UCSD-AML1 (cell line): ENCODE measurements around the gene FNDC3B.

Experiments
- DNase-seq: peaks from one replicate; lab custom pipeline; 2025; ENCODE audit not compliant: unreplicated experiment; lab: John Stamatoyannopoulos, UW

The FNDC3B gene

DNA sequence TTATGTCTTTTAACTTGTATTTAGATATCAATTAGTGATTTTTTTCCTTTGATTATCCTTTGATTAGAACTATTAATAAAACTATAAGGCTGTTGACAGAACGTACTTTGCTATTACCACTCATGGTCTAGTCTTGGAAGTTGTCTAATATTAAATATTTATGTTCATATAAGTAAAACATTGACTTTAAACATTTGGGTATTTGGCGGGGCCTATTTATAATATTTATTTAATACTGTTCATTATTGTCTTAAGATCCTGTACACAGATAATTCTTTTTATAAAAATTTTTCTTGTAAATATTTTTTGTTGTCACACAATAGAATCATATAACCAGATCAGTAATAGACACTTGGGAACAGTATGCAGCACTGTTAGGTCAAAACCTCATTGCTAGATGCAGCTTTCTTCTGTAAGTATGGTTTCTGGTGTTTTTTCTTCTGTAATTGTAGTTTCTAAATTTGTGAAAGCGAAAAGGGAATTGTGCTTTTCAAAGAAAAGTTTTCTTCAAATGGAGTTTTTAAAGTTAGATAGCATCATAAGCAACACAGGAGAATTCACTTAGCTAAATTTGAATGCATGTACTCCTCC is 93.4 kb downstream of the FNDC3B start:
- no peak for DNase-seq

DNA sequence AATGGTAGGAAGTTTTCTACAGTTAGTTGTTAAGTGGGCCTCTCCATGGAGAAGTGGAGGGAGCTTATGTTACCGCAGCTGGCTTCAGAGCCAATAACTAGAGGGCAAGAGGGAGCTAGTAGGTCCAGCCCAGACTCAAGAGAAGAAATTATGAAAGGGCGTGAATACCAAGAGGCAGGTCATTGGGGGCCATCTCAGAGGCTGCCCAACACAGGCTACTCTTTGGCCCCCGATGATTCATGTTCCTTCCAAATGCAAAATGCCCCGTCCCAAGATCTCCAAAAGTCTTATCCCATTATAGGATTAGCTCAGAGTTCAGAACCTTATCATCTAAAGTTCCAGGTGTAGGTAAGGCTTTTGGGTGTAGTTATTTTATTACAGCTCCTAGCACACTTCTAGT is 94.5 kb downstream of the FNDC3B start:
- DNase-seq, result no peak

DNA sequence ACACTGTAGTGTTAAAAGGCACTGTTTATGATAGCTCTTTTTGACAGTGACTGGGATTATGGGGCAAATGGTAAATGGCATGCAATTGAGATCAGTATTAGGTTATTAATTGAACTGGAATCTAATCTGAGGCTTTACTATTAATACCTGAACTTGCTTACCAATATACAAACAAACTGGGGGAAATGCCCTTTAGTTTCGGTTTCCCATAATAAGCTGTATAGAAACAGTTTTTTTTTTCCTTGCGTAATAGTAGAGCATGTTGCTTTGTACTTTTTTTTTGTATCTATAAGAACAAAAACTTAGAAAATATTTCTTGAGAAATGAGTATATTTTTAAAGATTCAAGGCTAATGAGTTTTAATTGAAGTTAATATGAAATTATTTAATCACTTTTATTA is 95.0 kb downstream of the FNDC3B start:
- DNase-seq, result no peak

DNA sequence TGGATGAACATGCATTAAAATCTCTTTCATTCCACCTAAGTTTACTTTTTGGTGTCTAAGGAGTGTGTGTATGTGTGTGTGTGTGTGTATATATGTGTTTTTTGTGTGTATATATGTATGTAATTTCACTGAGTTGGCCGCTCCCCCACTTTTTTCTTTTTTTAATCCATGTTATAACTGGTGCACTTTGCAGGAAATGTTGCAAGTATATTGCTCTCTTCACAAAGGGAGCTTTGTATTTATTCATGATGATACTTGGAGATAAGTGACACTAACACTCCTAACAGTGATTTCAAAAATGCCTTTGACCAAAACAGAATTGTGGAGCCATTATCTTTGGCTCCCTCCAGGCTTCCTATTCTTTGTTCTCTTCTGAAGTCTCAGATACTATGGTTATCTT is 95.8 kb downstream of the FNDC3B start:
- DNase-seq, result no peak

DNA sequence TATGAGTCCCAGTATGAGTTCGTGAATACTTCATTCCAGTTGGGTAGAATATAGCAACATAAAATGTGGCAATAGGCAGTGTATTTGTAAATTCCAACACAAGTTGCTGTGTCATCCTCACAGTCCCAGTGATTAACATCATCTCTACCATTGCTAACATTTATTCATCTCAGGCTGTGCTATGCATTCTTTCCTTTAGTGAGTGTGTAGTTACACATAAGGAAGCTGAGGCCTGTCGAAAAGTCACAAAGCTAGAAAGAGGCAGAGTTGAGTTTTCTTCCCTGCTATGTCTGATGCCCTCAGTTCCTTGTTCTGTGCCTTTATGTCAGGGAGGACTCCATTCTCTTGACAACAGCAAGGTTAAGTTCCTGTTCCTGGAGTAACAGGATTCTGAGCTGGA is 96.4 kb downstream of the FNDC3B start:
- DNase-seq, result no peak

DNA sequence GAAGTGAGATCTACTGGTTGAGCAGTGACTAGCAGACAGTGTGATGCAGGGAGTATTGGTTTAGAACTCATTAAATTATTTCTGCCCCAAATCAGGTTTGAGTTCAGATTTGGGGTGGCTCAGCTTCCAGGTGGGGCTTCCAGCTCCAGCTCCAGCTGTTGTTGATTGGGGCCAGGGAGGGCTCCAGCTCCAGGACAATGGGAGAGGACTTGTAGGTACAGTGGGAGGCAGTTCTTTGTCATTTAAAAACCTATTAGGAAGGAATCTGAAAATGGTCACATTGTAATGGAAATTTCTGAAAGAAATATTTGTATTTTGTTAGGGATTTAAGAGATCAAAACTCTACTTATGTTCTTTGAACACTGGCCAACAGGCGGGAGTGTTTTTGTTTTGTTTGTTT is 97.0 kb downstream of the FNDC3B start:
- no peak for DNase-seq

DNA sequence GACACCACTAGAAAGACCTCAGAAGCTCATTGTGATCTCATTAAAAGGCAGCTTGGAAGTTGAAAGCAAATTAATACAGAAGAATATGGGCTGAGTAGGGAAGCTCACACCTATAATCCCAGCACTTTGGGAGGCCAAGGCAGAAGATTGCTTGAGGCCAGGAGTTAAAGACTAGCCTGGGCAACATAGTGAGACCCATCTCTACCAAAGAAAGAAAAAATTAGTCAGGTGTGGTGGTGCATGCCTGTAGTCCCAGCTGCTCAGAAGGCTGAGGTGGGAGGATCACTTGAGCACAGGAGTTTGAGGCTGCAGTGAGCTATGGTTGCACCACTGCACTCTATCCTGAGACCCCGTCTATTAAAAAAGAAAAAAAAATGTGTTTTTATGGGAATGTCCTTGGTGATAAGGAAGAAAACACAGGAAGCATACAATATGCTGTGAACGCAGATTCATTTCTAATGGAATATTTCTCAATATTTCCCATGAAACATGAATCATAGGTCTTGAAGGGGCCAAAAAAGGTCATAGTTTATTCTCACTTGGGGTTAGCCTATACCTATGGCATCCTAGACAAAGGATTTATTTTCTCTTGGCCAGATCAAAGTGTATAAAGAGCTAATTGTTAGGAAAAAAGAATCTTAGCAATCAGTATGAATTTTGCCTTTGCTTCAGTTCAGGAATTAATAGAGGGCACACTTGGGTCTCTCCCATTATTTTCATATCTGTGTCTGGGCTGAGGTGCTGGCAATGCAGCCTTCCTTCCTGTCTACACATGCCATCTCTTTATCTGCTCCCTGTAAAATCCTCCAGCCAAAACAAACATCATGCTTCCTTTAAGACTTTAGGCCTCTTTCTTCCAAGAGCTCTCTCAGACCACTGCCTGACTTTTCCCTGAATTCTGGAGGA is 98.2 kb downstream of the FNDC3B start:
- DNase-seq, result no peak

DNA sequence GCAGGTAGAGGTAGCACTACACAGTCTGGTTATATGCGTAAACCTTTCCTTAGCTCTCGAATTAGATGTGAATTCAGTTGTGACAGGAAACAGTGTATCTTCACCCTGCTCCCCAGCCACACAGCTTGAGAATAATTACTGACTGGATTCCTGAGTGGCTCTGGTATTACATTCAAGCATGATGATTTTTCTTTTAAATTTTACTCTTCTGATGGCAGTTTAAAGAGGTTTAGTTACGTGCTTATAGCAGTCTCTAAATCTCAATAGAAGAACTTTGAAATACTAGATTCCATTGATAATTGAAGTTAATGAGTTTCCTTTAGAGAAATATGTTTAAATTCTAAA is 98.8 kb downstream of the FNDC3B start:
- DNase-seq, result no peak

DNA sequence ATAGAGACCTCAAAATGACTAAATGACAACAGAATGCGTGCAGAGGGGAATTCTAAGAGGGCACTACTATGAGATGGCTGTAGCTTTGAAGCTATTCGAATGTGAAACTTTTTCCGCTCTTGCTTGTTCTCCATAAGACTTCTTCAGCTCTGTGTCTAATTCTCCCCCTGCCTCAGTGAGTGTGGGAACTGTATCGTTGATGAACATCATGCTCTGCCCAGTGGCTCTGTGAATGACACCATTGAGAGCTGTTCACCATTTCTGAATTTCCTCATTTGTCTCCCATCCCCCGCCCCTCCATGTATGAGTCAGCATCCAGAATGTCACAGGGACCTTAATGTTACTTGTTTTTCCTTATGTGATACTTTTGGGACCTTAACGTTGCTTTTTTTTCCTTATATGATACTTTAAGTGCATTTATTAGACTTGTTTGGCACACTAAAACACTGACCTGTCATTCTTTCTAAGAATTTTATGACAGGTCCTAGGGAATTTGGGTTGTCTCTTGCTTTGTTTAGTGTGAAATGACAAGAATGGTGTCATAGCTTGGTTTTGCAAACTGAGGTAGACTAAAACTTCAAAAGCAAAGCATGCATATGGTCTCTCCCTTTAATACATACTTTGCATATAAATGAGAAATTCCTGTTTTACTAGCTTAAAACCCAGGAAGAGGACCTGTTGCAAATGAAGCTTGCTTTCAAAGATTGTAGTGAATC is 99.6 kb downstream of the FNDC3B start:
- DNase-seq, result peak; percentile 30

DNA sequence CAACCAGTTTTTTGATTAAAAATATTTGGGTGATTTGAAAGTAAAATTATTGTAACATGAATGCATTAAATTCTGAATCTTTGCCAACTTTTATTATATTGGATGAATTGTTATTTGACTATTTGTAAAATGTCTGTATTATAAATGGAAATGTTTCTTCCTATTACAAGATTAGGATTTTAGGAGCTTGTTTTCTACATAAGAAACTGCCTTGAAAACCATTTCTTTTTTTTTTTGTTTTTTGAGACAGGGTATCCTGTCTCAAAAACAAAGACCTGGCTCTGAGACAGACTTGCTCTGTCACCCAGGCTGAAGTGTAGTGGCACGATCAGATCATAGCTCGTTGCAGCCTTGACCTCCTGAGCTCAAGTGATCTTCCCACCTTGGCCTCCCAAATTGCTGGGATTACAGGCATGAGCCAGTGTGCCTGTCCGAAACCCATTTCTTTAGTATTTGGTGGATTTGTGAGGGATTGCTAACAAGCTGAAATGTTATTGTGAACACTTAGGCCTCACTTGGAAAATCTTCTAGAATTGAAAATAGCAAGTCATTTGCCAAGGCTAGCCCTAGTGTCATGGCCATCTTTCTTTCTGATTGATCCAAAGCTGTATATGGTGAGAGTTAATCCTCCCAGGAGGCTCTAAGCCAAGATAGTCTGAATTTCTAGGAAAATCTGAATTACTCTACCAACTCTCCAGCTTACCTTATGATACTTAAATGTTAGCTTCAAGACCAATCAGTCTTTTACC is 100.3 kb downstream of the FNDC3B start:
- no peak for DNase-seq

DNA sequence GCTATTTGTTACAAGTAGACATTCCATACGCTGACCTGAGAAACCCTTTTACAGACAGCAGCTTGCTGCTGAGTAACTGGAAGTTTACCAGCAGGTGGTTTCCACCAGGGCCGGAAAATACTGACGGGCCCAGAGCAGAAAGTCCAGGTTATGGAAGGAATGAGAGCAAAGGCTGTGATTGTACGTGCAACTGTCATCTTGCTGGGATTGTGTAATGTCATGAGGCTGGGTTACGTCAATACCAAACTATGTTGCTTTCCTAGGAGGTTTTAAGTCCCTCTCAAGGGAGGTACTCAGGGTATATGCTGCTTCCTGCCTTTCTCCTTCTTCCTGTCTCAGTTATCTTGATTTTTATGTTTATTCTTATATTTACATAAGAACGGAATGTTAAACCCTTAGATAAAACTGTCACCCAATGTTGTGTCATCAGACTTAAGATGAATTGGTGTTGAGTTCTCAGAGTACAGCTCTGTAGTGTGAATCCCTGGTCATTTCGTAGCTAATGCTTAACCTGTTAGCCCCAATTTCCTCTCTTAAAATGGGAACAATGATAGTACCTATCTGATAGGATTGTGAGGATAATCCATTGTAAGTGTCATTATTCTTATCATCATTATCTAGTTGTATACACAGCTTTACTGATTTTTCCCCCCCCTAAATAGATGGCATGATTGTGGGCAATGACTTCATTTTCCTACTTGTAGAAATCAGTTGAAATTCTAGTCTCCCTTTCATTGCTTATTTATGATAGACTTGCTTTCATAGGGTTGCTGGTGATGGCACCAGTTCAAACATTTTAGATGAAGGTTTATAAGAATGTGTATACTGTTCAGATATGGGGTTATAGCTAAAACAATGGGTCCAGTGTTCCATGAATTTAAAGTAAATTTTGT is 101.4 kb downstream of the FNDC3B start:
- peak; percentile 15 for DNase-seq

DNA sequence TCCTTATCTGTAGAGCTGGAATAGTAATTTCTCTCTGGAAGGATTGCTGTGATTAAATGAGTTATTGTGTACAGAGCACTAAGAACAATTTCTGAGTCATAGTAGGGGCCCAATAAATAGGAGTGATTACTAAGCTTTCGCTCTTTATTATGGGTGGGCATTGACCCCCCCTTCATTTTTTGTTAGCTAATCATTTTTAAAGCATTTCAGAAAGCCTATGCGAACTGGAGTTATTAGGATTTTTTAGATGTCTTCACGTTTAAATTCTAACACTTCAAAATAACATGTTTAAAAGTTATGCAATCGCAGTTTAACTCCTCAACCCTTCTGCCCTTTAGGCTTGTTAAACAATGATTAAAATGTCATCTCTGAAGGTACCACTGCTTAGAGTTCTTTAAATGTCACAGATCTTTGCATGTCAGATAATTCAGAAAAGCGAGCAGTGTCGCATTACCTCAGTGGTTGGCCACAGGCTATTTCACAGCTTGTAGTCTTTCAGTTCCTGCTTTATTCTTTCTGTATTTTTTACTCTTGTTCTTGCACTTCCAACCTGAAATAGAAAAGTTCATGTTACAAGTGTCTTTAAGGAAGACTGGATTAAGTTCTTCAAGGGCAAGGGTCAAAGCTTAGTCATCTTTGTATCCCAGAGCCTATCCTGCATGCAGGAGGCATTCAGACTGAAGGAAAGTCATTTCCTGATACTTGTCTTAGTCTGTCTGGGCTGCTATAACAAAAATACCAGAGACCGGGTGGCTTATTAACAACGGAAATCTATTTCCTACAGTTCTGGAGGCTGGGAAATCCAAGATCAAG is 102.9 kb downstream of the FNDC3B start:
- no peak for DNase-seq

DNA sequence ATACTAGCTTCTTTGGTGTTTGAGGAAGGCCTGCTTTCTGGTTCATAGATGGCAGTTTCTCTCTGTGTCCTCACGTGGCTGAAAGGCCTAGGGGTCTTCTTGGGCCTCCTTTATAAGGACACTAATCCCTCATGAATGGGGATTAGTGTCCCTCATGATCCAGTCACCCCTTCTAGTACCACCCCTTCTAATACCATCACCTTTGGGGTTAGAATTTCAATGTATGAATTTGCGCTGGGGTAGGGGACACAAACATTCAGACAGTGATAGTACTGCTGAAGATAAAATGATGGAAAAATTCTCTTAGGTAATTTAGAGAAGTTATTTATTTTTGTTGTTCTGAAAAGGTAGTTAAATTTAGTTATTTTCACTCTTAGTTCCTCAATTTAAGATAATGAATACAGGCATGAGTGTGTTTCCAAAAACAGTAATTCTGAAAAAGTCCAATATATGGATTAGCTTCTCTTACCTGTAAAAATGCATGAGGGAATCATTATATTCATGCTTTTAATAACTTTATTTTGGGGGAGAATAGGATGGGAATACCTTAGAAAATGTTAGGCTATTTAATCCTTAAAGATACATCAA is 103.6 kb downstream of the FNDC3B start:
- no peak for DNase-seq

DNA sequence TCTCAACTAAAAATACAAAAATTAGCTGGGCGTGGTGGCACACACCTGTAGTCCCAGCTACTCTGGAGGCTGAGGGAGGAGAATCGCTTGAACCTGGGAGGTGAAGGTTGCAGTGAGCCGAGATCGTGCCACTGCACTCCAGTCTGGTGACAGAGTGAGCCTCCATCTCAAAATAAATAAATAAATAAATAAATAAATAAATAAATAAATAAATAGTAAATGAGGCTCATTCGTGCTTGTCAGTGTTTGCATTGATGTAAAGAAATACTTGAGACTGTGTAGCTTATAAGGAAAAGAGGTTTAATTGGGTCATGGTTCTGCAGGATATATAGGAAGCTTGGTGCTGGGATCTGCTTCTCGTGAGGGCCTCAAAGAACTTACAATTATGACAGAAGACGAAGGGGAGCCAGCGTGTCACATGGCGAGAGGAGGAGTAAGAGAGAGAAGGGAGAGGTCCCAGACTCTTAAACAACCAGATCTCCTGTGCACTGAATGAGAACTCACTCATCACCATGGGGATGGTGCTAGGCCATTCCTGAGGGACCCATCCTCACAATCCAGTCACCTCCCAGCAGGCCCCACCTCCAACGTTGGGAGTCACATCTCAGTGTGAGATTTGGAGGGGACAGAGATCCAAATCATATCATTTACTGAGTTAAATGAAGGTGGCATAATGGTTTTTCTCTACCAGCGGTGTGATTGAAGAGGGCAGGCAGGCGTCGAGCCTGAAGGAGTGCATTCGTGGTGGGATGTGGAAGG is 104.5 kb downstream of the FNDC3B start:
- no peak for DNase-seq

DNA sequence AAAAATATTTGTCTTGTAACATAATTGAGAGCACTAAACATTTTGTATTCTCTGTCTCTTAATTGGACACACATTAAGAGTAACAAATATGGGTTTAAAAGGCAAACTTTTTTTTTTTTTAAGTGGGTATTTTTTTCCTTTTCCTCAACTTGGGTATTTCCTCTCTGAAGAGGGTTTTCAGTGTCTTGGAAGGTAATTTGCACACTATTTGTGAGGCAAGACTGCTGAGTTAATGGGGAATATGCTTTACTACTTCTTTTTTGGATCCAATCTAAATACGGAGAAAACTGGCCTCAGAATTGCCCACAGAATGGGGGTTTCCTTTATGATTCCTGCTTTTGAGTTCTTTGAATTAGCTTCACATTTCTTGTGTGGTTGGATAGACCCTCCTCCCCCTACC is 105.2 kb downstream of the FNDC3B start:
- DNase-seq, result no peak

DNA sequence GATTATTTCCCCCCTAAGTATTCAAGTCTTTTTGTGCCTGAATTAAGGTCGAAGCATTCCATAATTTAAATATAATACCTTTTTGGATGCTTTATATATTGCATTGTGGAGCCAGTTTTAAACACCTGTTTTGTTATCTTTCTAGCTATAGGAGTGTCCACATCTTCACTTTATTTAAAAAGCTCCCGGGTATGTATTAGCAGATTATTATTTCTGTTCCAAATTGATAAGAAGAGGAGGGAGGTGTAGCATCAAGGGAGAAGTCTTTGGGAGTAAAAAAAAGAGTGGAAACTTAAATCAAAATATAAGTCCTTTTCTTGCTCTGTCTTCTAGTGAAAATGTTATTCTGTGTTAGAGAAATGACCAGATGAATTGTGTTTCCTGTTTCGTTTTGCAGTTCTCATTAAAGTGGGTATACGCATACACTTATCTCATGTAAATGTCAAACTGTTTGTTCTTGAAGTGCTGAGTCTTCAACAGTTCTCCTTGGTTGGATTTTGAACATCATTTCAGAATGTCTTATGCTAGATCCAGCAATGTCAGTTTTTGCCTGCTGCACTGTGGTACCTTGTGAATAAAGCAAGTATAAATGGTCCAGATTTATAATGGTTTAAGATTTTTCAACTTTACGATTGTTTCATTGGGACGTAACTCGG is 105.8 kb downstream of the FNDC3B start:
- no peak for DNase-seq

DNA sequence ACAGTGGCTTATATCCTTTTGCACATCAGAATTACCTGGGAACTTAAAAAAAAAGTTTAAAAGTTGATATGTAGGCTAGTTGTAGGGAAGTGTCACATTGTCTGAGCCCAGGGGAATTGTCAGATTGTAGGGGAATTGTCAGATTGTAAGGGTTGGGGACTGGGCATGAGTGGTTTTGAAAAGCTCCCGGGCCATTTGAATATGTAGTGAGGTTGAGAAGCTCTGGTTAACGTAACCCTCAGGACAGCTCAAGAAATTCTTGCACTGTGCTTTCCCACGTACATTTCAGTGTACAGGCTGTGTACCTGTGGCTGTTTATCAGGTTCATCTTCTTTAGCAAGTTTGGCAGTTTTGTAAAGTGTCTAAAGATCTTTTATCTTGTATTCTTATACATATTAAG is 107.0 kb downstream of the FNDC3B start:
- DNase-seq, result no peak
